ENCODE measurements around the gene ABHD17A.
A peak's percentile ranks its signal among the peaks of the same experiment; 100 is the strongest.
"Not testable (repeated sequence)": the region's sequence is repeated elsewhere in the genome, so short reads cannot be mapped to it uniquely, and the experiment has no call there.

Gene ABHD17A

GRCh38 chr19:1889907-1890306 is 4.6 kb upstream of the ABHD17A start:
- Histone ChIP-seq H3K27ac (ENCODE audit: low read depth, low read length) (no peak overlapping the region), H3K36me3 (ENCODE audit: insufficient read depth, low read length) (no peaks in the 10 kb centered on the region), H3K9ac (ENCODE audit: low read depth, low read length) (no peak overlapping the region), H3K4me3 (ENCODE audit: low read length) (no peak overlapping the region), H3K4me1 (ENCODE audit: insufficient read depth, low read length) (peaks cover 5% of the 10 kb centered on the region; the same call in 1 of the 2 replicates), H3K27me3 (ENCODE audit: insufficient read depth, low read length) (no peaks in the 10 kb centered on the region), H3K9me3 (ENCODE audit: insufficient read depth, low read depth, low read length) (no peaks in the 10 kb centered on the region)
- no CpG with 5 or more reads among the region's 1 CpG for WGBS

- Histone ChIP-seq H3K4me1 (ENCODE audit: insufficient read depth, low read length) (peaks cover 11% of the 10 kb centered on the region), H3K4me3 (ENCODE audit: low read length) (no peak overlapping the region), H3K36me3 (ENCODE audit: insufficient read depth, low read length) (no peaks in the 10 kb centered on the region), H3K9ac (ENCODE audit: low read depth, low read length) (no peak overlapping the region), H3K27me3 (ENCODE audit: insufficient read depth, low read length) (no peaks in the 10 kb centered on the region), H3K9me3 (ENCODE audit: insufficient read depth, low read depth, low read length) (no peaks in the 10 kb centered on the region), H3K27ac (ENCODE audit: low read depth, low read length) (no peak overlapping the region)
- 81% methylated on average over 5 of the region's 5 CpGs for WGBS
Measured at GRCh38 chr19:1888385-1888784, 3.1 kb upstream of the ABHD17A start.

DNA sequence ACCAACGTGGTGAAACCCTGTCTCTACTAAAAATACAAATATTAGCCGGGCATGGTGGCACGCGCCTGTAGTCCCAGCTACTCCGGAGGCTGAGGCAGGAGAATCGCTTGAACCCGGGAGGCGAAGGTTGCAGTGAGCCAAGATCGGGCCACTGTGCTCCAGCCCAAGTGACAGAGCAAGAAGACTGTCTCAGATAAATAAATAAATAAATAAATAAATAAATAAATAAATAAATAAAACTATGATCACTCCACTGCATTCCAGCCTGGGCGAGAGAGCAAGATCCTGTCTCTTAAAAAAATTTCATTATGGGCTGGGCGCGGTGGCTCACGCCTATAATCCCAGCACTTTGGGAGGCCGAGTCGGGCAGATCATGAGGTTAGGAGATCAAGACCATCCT is 1.1 kb upstream of the ABHD17A start:
- not testable (repeated sequence) for H3K4me3 ChIP-seq (ENCODE audit: low read length); H3K27ac ChIP-seq (ENCODE audit: low read depth, low read length); H3K9me3 ChIP-seq (ENCODE audit: insufficient read depth, low read depth, low read length); H3K27me3 ChIP-seq (ENCODE audit: insufficient read depth, low read length); H3K9ac ChIP-seq (ENCODE audit: low read depth, low read length); H3K36me3 ChIP-seq (ENCODE audit: insufficient read depth, low read length)
- peaks cover 17% of the 10 kb centered on the region for H3K4me1 ChIP-seq (ENCODE audit: insufficient read depth, low read length)
- 97% methylated on average over 15 of the region's 15 CpGs for WGBS

DNA sequence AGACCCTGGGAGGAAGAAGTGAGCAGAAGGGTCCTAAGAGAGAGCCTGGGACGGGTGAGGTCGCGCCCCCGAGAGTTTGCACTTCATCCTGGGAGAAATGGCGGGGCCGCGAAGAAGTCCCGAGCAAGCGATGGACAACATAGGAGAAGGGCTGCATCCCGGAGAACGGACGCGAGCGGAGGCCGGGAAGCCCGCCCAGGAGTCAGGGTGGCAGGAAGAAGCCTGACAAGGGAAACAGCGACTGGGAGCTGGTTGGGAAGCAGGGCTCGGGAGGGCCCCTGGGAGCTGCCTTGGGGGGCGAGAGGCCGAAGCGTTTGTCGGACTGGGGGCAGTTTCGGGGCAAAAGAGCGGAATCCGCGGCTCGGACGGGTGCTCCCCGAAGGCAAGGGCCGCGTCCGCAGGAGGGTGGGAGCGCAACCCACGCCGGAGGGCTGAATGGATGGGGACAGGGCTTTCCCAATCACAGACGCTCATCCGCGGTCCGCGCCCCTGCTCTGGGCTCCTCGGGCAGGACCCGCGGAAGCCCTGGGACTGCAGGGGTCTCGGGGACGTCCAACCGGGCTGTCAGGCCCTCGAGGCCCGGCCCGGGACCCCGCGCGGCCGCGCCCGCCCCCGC is 469 bp downstream of the ABHD17A start:
- Histone ChIP-seq H3K27me3 (ENCODE audit: insufficient read depth, low read length) (no peaks in the 10 kb centered on the region), H3K27ac (ENCODE audit: low read depth, low read length) (no peak overlapping the region)

GRCh38 chr19:1884291-1884718 is 991 bp downstream of the ABHD17A start:
- Histone ChIP-seq H3K9me3 (ENCODE audit: insufficient read depth, low read depth, low read length) (no peaks in the 10 kb centered on the region), H3K27me3 (ENCODE audit: insufficient read depth, low read length) (no peaks in the 10 kb centered on the region), H3K36me3 (ENCODE audit: insufficient read depth, low read length) (no peaks in the 10 kb centered on the region), H3K4me1 (ENCODE audit: insufficient read depth, low read length) (peaks cover 17% of the 10 kb centered on the region), H3K27ac (ENCODE audit: low read depth, low read length) (no peak overlapping the region), H3K9ac (ENCODE audit: low read depth, low read length) (peak overlapping the region; percentile 72; the same call in 1 of the 2 replicates), H3K4me3 (ENCODE audit: low read length) (peak overlapping the region; percentile 93)
- WGBS, result 25% methylated on average over 11 of the region's 11 CpGs

More for the DNA sequence above, 469 bp downstream of the ABHD17A start:
- H3K36me3 ChIP-seq (ENCODE audit: insufficient read depth, low read length), result no peaks in the 10 kb centered on the region
- H3K9me3 ChIP-seq (ENCODE audit: insufficient read depth, low read depth, low read length), result no peaks in the 10 kb centered on the region
- H3K9ac ChIP-seq (ENCODE audit: low read depth, low read length), result peak overlapping the region; percentile 72
- peak overlapping the region; percentile 93 for H3K4me3 ChIP-seq (ENCODE audit: low read length)
- WGBS, result under 1% methylated on average over 56 of the region's 56 CpGs
- H3K4me1 ChIP-seq (ENCODE audit: insufficient read depth, low read length), result peaks cover 17% of the 10 kb centered on the region

DNA sequence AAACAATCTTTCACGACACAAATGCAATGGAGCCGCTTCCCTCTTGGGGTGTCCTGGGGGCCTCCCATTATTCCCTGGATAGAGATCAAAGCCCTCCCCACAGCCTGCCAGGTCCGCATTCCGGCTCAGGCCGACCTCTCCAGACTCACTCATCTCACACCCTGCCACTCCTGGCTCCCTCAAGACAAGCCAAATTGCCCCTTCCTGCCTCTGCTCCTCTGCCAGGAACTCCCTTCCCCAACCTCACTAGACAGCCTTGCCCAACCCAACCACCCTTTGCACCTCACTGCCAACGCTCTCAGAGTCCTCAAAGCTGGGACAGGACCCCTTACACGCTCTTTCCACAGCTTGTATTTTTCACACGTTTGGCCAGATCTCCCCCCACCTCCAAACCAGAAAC is 1.5 kb downstream of the ABHD17A start:
- Histone ChIP-seq H3K27ac (ENCODE audit: low read depth, low read length) (no peak overlapping the region), H3K9me3 (ENCODE audit: insufficient read depth, low read depth, low read length) (no peaks in the 10 kb centered on the region), H3K4me1 (ENCODE audit: insufficient read depth, low read length) (peaks cover 17% of the 10 kb centered on the region), H3K4me3 (ENCODE audit: low read length) (peak overlapping the region; percentile 93), H3K27me3 (ENCODE audit: insufficient read depth, low read length) (no peaks in the 10 kb centered on the region), H3K9ac (ENCODE audit: low read depth, low read length) (no peak overlapping the region), H3K36me3 (ENCODE audit: insufficient read depth, low read length) (no peaks in the 10 kb centered on the region)
- WGBS, result 76% methylated on average over 8 of the region's 8 CpGs

DNA sequence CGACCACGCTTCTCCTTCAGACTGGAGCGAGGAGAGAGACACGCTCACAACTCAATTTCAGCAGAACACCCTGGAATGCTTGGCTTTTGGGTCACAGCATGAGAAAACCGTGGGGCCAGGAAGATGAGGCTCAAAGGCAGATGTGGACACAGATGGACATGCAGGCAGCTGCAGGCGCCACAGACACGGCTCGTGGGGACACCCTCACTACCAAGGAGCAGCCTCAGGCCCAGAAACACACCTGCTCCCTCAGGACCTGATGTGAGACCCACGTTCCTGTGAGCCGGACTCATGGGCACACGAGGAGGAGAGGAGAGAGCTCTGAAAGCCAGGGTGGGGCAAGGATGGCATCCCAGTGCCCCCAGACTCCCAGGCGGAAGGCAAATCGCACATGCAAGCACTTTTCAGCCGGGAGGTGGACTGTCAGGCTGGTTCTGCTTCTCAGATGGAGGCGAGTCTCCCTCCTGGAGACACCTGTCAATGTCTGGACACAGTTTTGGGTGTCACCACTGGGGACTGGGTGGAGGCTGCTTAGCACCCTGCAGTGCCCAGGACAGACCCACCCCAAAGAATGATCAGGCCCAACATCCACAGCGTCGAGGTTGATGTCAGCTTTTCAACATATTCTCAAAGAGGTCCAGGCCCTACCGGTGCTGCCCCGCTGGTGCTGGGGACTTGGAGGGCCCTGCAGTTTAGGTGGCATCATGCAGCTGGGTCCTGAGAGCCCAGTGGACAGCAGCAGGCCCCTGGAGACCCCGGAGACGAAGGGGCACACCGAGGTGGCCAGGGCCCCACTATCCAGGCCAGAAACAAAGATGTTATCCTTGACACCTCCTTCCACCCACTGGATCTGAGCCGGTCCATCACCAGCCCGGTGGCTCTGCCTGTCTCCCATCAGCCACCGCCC is 2.3 kb downstream of the ABHD17A start:
- no peak overlapping the region for H3K4me3 ChIP-seq (ENCODE audit: low read length)
- H3K27me3 ChIP-seq (ENCODE audit: insufficient read depth, low read length), result no peaks in the 10 kb centered on the region
- H3K9ac ChIP-seq (ENCODE audit: low read depth, low read length), result peak overlapping the region; percentile 36; the same call in 1 of the 2 replicates
- H3K27ac ChIP-seq (ENCODE audit: low read depth, low read length), result no peak overlapping the region
- no peaks in the 10 kb centered on the region for H3K9me3 ChIP-seq (ENCODE audit: insufficient read depth, low read depth, low read length)
- 88% methylated on average over 25 of the region's 25 CpGs for WGBS
- peaks cover 17% of the 10 kb centered on the region for H3K4me1 ChIP-seq (ENCODE audit: insufficient read depth, low read length)
- H3K36me3 ChIP-seq (ENCODE audit: insufficient read depth, low read length), result no peaks in the 10 kb centered on the region

DNA sequence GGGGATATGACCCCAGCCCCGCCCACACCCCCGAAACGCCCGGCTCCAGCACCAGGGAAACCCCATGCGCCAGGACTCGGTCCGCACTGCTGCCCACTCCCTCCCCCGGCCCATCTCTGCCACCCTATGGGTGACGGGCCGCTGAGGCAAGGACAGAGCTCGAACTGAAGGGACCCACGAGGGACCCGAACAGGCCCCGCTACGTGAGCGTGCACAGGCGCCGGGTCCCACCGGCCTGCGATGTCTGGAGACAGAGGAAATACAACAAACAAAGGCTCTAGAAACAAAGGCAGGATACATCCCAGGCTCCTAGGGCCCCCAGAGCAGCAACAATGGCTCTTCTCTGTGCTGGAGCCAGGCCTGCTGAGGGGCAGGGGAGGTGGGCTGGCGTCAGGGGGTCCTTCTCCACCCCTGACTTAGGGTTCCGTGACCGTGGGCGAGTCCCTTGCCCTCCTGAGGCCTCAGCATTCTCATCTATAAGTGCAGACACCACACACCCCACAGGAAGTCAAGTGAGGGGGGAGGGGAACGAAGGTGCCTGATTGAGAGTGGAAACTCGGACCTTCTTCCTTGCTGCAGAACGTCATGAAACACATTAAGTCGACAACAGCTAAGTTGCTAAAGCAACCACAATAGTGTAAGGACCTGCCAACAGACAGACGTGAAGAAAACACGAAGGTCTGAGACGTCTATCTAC is 3.1 kb downstream of the ABHD17A start:
- no peaks in the 10 kb centered on the region for H3K27me3 ChIP-seq (ENCODE audit: insufficient read depth, low read length)
- H3K9ac ChIP-seq (ENCODE audit: low read depth, low read length), result peak overlapping the region; percentile 36; the same call in 1 of the 2 replicates
- H3K4me3 ChIP-seq (ENCODE audit: low read length), result no peak overlapping the region
- 0 out of 2 replicates have a peak overlapping the region, but pooled peaks have one; percentile 18 for H3K27ac ChIP-seq (ENCODE audit: low read depth, low read length)
- H3K36me3 ChIP-seq (ENCODE audit: insufficient read depth, low read length), result no peaks in the 10 kb centered on the region
- no peaks in the 10 kb centered on the region for H3K9me3 ChIP-seq (ENCODE audit: insufficient read depth, low read depth, low read length)
- H3K4me1 ChIP-seq (ENCODE audit: insufficient read depth, low read length), result peaks cover 15% of the 10 kb centered on the region
- 84% methylated on average over 29 of the region's 31 CpGs for WGBS

DNA sequence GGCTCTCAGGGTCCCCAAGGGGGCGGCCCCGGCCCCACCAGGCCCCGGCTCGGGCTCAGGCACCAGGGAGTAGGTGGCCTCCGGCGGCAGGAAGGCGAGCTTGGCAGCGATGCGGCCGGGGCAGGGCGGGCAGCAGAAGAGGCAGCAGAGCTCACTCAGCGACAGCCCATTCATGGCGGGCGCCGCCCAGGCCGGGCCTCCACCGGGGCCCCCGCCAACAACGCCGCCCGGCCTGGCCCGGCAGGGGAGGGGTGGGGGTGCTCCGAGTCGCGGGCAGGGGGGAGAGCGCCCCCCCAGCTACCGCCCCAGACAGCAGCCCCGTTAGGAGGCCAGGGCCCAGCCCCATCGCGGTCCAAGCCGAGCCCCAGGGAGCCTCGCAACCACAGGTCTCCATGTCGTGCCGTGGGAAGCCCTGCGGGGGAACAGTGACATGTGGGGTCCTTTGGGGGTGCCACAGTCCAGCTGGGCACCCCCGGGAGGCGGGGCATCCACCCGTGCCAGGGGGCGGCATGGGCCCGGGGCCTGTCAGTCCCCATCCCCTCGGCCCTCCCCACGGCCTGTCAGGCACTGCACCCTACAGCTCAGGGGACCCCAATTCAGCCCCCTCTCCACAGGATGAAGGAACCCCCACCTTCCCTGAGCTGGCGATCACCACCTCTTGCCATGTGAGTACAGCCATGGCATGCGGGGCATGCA is 3.8 kb downstream of the ABHD17A start:
- H3K27ac ChIP-seq (ENCODE audit: low read depth, low read length); H3K9me3 ChIP-seq (ENCODE audit: insufficient read depth, low read depth, low read length); H3K36me3 ChIP-seq (ENCODE audit: insufficient read depth, low read length); H3K27me3 ChIP-seq (ENCODE audit: insufficient read depth, low read length); H3K4me3 ChIP-seq (ENCODE audit: low read length): not testable (repeated sequence)
- Histone ChIP-seq H3K9ac (ENCODE audit: low read depth, low read length) (0 out of 2 replicates have a peak overlapping the region, but pooled peaks have one; percentile 36), H3K4me1 (ENCODE audit: insufficient read depth, low read length) (peaks cover 11% of the 10 kb centered on the region; the same call in 1 of the 2 replicates)
- 95% methylated on average over 29 of the region's 44 CpGs for WGBS

DNA sequence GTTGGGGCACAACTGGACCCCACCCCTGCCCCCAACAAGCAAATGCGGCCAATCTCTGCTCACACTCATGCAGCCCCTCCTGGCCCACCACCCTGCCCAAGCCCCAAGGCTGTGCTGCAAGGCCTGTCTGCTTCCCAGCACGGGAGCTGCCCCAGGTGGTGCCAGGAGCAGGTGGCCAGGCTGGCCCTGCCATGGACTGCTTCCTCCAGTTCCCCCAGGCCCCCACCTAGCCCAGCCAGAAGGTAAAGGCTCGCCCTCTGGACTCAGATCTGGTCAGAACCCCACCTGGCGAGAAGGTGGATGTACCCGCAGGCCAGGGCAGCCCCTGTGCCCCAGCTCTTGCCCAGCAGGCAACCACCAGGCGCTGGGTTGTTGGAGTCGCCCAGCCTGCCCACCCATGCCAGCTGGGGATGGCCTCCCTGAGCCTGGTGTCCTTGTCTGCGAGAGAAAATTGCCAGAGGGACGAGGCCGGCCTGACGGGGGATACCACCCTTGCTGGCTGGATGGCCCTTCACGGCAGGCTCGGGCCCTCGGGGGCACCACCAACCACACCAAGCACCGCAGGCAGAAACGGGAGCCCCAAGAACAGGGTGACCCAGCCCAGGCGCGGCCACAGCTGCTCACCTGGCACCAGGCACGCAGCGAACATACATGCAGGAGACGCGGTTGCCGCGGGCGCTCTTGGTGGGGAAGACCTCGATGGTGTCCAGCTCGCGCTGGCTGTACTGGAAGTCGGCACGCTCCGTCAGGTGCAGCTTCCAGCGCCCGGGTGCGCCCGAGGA is 4.5 kb downstream of the ABHD17A start:
- Histone ChIP-seq H3K9ac (ENCODE audit: low read depth, low read length) (no peak overlapping the region), H3K4me1 (ENCODE audit: insufficient read depth, low read length) (peaks cover 11% of the 10 kb centered on the region; the same call in 1 of the 2 replicates), H3K36me3 (ENCODE audit: insufficient read depth, low read length) (no peaks in the 10 kb centered on the region), H3K27ac (ENCODE audit: low read depth, low read length) (no peak overlapping the region), H3K4me3 (ENCODE audit: low read length) (no peak overlapping the region), H3K9me3 (ENCODE audit: insufficient read depth, low read depth, low read length) (no peaks in the 10 kb centered on the region), H3K27me3 (ENCODE audit: insufficient read depth, low read length) (no peaks in the 10 kb centered on the region)
- 95% methylated on average over 30 of the region's 35 CpGs for WGBS
